RWPE2 (cell line): ENCODE measurements around the gene GPR137B.
"Not testable (repeated sequence)": the region's sequence is repeated elsewhere in the genome, so short reads cannot be mapped to it uniquely, and the experiment has no call there.

Source experiments
- ATAC-seq: fragments of 200-7000 bp; cut with Tn5 transposase; 3 replicates; pipeline ENCODE4 v1.9.1; 2021; ENCODE audit warnings: low read depth
- DNase-seq: peaks from one replicate; pipeline ENCODE4 v3.0.0-alpha.2; 2020; ENCODE audit warnings: low spot score
- H3K27ac ChIP-seq: fragments of 450-650 bp; 2 replicates; pipeline ENCODE4 v1.5.1; 2017; ENCODE audit warnings: mild to moderate bottlenecking; ENCODE audit not compliant: poor library complexity, severe bottlenecking
- H3K27me3 ChIP-seq: fragments of 250-450 bp; sonication (Bioruptor Pico); 2 replicates; pipeline ENCODE4 v1.5.1; 2021; ENCODE audit warnings: mild to moderate bottlenecking, moderate library complexity; ENCODE audit not compliant: insufficient read depth, poor library complexity, severe bottlenecking
- H3K36me3 ChIP-seq: fragments of 250-450 bp; sonication (Bioruptor Pico); 2 replicates; pipeline ENCODE4 v1.5.1; 2020; ENCODE audit warnings: low read depth, mild to moderate bottlenecking, moderate library complexity
- H3K4me1 ChIP-seq: fragments of 250-450 bp; sonication (Bioruptor Pico); 2 replicates; pipeline ENCODE4 v1.5.1; 2021; ENCODE audit warnings: mild to moderate bottlenecking, moderate library complexity; ENCODE audit not compliant: insufficient read depth, poor library complexity, severe bottlenecking
- H3K4me3 ChIP-seq: fragments of 250-450 bp; sonication (Bioruptor Pico); 2 replicates; pipeline ENCODE4 v1.5.1; 2021; ENCODE audit warnings: mild to moderate bottlenecking, moderate library complexity; ENCODE audit not compliant: severe bottlenecking
- H3K9me3 ChIP-seq: fragments of 250-450 bp; sonication (Bioruptor Pico); 2 replicates; pipeline ENCODE4 v1.5.1; 2021; ENCODE audit warnings: mild to moderate bottlenecking, moderate library complexity; ENCODE audit not compliant: severe bottlenecking
- TF ChIP-seq, protein P1 (sequence below): fragments of 450-650 bp; IDR thresholded peaks from one replicate; pipeline ENCODE4 v1.5.1; 2017; ENCODE audit warnings: mild to moderate bottlenecking, moderate library complexity; ENCODE audit not compliant: poor library complexity, severe bottlenecking

Gene GPR137B

DNA sequence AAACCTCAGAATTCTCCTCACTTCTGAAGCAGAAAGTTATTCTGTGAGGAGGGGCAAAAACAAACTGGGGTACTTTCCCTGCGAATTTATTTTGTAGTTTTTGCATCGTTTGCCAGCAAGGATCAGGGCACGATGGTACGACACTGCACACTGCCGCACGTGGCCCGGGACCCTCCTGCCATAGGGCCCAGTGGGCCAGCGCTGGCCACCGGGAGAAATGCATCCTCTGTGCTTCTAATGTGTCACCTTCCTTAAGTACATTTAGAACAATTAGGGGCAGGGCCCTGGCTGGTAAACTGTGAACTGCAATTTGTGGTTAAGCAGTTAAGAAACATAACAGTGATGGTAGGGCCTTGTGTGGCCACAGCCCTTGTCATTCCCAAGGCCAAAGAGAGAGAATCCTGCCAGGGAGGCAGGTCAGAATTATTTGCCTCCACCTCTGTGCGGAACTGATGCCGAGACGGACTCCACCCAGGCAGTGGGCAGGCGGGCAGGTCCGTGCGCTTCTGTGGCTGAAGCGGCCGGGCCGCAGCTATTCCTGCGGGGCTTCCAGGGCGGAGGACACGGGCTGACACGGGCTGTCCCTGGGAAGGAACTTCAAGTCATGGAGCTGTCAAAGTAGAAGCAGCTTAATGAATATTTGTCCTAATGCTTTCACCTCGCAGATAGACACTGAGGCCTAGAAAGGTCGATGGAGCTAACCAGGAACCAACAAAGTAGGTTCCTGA lies 12.5 kb downstream of the GPR137B start:
- DNase-seq: no peak
- TF ChIP-seq, protein P1, sequence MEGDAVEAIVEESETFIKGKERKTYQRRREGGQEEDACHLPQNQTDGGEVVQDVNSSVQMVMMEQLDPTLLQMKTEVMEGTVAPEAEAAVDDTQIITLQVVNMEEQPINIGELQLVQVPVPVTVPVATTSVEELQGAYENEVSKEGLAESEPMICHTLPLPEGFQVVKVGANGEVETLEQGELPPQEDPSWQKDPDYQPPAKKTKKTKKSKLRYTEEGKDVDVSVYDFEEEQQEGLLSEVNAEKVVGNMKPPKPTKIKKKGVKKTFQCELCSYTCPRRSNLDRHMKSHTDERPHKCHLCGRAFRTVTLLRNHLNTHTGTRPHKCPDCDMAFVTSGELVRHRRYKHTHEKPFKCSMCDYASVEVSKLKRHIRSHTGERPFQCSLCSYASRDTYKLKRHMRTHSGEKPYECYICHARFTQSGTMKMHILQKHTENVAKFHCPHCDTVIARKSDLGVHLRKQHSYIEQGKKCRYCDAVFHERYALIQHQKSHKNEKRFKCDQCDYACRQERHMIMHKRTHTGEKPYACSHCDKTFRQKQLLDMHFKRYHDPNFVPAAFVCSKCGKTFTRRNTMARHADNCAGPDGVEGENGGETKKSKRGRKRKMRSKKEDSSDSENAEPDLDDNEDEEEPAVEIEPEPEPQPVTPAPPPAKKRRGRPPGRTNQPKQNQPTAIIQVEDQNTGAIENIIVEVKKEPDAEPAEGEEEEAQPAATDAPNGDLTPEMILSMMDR: no peak
- H3K9me3 ChIP-seq: no peaks in the 10 kb centered on the region
- no peak overlapping the region for H3K27ac ChIP-seq
- ATAC-seq: no peak
- H3K4me1 ChIP-seq: no peaks in the 10 kb centered on the region
- no peaks in the 10 kb centered on the region for H3K27me3 ChIP-seq
- no peaks in the 10 kb centered on the region for H3K36me3 ChIP-seq
- H3K4me3 ChIP-seq: no peak overlapping the region

DNA sequence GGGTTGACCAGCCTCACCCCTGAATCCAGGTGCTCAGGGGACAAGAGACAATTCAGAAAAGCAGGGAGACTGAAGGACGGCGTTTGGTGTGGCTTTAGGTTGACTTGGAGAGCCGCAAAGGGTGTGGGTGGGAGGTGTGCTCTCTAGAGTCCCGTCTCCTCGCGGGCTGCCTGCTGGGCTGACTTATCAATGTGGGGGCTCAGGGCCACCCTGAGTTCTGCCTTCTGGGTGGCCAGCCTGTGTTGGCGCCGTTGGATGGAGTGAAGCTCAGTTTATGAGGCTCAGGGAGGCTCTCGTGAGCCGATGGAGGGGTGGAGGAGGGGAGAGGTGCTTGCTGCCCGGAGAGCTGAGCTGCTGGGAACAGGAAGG lies 13.0 kb downstream of the GPR137B start:
- H3K9me3 ChIP-seq: no peaks in the 10 kb centered on the region
- H3K4me1 ChIP-seq: no peaks in the 10 kb centered on the region
- DNase-seq (no peak), ATAC-seq (no peak)
- no peaks in the 10 kb centered on the region for H3K36me3 ChIP-seq
- TF ChIP-seq, protein P1: no peak
- no peak overlapping the region for H3K27ac ChIP-seq
- H3K27me3 ChIP-seq: no peaks in the 10 kb centered on the region
- no peak overlapping the region for H3K4me3 ChIP-seq

DNA sequence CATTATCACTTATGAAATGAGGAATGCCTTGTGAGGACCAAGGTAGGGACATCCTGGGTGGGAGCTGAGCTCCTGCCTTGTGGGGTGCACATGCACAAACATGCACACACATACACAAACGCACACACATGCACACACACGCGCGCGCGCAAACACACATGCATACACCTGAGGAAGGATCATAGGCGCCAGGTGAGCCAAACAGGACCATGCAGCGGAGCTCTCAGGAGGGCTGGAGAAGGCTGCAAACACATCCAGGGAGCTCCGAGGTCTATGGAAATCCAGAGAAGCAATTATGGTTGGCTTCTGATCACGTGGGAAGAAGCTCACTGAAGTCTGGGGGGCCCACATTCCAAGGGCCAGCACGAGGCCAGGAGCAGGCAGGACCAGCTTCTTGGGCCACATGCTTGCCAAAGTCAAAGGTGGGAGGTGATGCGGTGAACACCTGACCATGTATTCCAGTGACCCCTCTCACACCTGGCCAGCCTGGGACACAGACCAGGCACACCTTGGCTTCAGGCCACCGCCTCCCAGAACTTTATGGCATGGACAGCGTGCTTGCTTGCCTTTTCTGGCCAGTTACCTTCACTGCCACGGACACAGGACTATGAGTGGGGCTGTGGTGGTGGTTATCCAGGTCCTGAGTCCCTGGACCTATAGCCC lies 13.6 kb downstream of the GPR137B start:
- no peak overlapping the region for H3K27ac ChIP-seq
- no peaks in the 10 kb centered on the region for H3K4me1 ChIP-seq
- TF ChIP-seq, protein P1: no peak
- H3K27me3 ChIP-seq: no peaks in the 10 kb centered on the region
- no peaks in the 10 kb centered on the region for H3K9me3 ChIP-seq
- ATAC-seq (no peak), DNase-seq (no peak)
- no peak overlapping the region for H3K4me3 ChIP-seq
- no peaks in the 10 kb centered on the region for H3K36me3 ChIP-seq

DNA sequence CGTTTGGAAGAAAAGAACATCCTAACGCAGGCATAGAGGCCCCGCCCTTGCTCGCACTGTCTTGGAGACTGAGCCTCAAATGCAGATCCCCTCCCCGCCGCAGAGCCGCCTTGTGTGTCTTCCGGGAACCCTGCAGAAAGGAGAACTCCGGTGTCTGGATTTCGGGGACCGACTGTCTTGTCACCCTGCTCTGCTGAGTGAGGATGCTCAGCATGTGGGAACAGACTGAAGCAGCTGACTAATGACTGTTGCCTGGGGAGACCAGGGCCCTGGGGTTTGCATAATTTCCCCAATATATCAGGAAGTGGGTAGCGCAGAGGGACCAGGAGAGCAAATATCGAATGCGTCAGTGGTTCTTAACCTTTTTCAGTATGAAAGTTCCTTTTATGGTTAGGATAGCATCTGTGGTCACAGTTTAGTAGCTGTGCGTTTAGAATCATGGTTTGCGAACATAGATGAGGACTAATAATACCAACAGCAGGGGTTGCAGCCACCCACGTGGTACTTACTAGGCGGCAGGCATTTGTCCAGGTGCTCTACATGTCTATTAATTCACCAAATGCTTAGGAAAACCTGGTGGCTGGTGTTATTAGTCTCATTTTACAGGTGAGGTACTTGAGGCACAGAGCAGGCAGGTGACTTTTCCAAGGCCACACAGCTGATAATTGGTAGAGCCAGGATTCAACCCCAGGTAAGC lies 14.3 kb downstream of the GPR137B start:
- no peaks in the 10 kb centered on the region for H3K4me1 ChIP-seq
- H3K4me3 ChIP-seq: no peak overlapping the region
- TF ChIP-seq, protein P1: no peak
- ATAC-seq (no peak), DNase-seq (no peak)
- H3K9me3 ChIP-seq: no peaks in the 10 kb centered on the region
- H3K36me3 ChIP-seq: no peaks in the 10 kb centered on the region
- H3K27ac ChIP-seq: no peak overlapping the region
- no peaks in the 10 kb centered on the region for H3K27me3 ChIP-seq

DNA sequence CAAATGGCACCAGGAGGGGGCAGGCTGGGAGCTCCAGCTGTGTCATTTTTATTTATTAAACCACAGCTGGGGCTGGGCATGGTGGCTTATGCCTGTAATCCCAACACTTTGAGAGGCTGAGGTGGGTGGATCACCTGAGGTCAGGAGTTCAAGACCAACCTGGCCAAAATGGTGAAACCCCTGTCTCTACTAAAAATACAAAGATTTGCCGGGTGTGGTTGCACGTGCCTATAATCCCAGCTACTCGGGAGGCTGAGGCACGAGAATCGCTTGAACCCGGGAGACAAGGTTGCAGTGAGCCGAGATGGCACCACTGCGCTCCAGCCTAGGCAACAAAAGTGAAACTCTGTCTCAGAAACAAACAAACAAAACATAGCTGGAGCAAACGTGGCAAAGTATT lies 15.7 kb downstream of the GPR137B start:
- H3K27ac ChIP-seq, H3K4me1 ChIP-seq, H3K27me3 ChIP-seq, ATAC-seq, H3K4me3 ChIP-seq, DNase-seq, H3K36me3 ChIP-seq, H3K9me3 ChIP-seq: not testable (repeated sequence)
